ENCODE results near the gene CES4A. TPM values are rescaled to one million over a fixed set of nuclear protein-coding genes. Genes with fewer than 3 reads are reported as not detected.
A peak's percentile ranks its signal among the peaks of the same experiment; 100 is the strongest.

Gene CES4A
- total RNA-seq, 1 donor from 2014 or later = 13.3 TPM

DNA sequence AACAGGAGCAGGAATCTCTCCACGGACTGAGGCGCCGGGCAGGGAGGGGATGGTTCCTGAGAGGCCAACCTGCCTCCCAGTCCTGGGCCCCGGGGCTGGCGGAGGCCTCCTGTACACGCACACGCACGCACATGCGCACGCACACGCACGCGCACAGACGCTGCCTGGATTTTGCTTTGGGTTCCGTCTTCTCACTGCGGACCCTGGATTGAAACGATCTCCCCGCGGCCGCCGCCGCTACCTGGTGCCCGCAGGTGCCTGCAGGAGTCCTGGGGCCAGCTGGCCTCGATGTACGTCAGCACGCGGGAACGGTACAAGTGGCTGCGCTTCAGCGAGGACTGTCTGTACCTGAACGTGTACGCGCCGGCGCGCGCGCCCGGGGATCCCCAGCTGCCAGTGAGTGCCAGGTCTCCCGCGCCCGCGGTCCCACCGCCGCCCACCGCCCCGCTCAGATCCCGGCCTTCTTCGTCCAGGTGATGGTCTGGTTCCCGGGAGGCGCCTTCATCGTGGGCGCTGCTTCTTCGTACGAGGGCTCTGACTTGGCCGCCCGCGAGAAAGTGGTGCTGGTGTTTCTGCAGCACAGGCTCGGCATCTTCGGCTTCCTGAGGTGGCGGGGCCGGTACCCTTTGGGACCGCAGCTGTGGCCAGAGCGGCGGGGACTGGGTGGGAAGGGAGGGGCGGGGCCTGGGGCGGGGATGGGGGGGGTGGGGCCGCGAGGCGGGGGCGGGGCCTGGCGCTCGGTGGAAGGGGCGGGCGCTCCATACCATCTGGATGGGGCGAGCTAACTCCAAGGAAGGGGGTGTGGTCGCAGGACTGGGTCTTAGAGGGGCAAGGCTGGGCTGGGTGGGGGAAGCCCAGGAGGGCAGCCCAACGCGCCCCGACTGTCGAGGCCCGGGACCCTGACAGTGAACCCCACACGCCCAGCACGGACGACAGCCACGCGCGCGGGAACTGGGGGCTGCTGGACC, 12.3 kb downstream of the CES4A start:
- peaks cover 19% of the 10 kb centered on the region for H3K4me1 ChIP-seq
- intact Hi-C loops (cut with DNase I) = no loop called here
- H3K9me3 ChIP-seq = no peaks in the 10 kb centered on the region
- peak; percentile 91 for DNase-seq
- peaks cover 3% of the 10 kb centered on the region for H3K36me3 ChIP-seq
- TF ChIP-seq, protein P1, sequence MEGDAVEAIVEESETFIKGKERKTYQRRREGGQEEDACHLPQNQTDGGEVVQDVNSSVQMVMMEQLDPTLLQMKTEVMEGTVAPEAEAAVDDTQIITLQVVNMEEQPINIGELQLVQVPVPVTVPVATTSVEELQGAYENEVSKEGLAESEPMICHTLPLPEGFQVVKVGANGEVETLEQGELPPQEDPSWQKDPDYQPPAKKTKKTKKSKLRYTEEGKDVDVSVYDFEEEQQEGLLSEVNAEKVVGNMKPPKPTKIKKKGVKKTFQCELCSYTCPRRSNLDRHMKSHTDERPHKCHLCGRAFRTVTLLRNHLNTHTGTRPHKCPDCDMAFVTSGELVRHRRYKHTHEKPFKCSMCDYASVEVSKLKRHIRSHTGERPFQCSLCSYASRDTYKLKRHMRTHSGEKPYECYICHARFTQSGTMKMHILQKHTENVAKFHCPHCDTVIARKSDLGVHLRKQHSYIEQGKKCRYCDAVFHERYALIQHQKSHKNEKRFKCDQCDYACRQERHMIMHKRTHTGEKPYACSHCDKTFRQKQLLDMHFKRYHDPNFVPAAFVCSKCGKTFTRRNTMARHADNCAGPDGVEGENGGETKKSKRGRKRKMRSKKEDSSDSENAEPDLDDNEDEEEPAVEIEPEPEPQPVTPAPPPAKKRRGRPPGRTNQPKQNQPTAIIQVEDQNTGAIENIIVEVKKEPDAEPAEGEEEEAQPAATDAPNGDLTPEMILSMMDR (IDR thresholded peaks at IDR 0.05) = no peak
- ATAC-seq = peak; percentile 75
- peak overlapping the region; percentile 65 for H3K4me3 ChIP-seq
- peak overlapping the region; percentile 71 for H3K27ac ChIP-seq
- no peaks in the 10 kb centered on the region for H3K27me3 ChIP-seq

DNA sequence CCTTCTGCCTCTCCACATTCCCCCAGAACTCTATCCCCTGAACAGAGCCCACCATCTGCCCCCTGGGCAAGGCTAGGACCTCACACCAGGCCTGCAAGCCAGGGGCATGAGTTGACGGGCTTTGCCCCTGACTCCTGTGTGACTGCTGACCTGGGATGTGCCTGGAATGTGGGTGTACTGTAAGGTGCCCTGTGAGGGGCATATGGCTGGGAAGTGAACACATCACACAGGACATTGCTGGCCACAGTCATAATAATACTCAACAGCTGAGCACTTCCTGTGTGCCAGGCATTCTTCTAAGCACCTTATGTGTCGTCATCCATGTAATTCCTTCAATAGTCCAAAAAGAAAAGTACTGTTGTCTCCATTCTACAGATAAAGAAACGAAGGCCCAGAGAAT, 13.3 kb downstream of the CES4A start:
- H3K4me1 ChIP-seq = peaks cover 13% of the 10 kb centered on the region
- H3K27me3 ChIP-seq = no peaks in the 10 kb centered on the region
- H3K4me3 ChIP-seq = no peak overlapping the region
- no peak overlapping the region for H3K27ac ChIP-seq
- intact Hi-C loops (cut with DNase I) = no loop called here
- TF ChIP-seq, protein P1 (IDR thresholded peaks at IDR 0.05) = no peak
- no peak for ATAC-seq
- no peaks in the 10 kb centered on the region for H3K9me3 ChIP-seq
- H3K36me3 ChIP-seq = peaks cover 3% of the 10 kb centered on the region
- DNase-seq = no peak

DNA sequence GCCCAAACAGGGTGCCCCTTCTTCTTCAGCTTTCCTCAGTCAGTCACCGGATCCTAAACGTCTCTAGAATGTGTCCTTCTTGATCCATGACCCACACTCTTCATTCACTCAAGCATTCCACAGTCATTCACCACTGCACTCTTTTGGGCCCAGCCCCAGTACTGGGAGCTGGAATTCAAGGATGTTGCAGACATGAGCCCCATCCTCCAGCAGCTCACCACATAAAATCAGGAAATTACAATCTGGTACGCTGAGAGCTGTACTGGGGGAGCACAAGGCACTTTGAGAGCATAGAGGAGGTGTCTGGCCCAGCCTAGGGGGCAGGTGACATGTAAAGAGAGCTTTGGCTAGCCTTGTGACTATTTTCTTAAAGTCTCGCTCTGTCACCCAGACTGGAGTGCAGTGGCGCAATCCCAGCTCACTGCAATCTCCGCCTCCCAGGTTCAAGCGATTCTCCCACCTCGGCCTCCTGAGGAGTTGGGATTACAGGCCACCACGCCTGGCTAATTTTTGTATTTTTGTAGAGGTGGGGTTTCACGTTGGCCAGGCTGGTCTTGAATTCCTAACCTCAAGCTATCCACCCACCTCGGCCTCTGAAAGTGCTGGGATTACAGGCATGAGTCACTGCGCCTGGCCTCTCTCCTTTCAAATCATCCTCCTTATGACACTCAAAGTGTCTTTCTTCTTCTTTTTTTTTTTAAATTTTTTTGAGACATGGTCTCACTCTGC, 18.7 kb downstream of the CES4A start:
- Histone ChIP-seq H3K27me3 (no peaks in the 10 kb centered on the region), H3K4me1 (no peaks in the 10 kb centered on the region), H3K9me3 (no peaks in the 10 kb centered on the region), H3K4me3 (no peak overlapping the region), H3K36me3 (peaks cover 3% of the 10 kb centered on the region), H3K27ac (no peak overlapping the region)
- ATAC-seq (peak; percentile 50), DNase-seq (no peak)
- TF ChIP-seq, protein P1 (IDR thresholded peaks at IDR 0.05) = no peak
- intact Hi-C loops (cut with DNase I) = no loop called here

DNA sequence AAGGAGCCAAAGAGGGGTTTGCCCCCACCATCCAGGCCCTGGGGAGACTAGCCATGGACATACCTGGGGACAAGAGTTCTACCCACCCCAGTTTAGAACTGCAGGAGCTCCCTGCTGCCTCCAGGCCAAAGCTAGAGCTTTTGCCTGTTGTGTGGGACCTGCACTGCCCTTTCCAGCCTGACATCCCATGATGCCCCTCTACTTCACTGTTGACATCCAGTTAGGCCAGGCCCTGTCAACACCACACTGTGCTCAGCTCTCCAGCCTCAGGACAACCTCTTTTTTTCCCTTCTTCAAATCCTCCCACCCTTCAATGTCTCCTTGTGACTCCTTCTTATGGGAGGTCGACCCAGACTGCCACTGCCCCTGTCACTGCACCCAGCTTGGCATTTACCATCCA, 20.8 kb downstream of the CES4A start:
- H3K27ac ChIP-seq = no peak overlapping the region
- intact Hi-C loops (cut with DNase I) = no loop called here
- no peaks in the 10 kb centered on the region for H3K9me3 ChIP-seq
- TF ChIP-seq, protein P1 (IDR thresholded peaks at IDR 0.05) = no peak
- no peak overlapping the region for H3K4me3 ChIP-seq
- H3K27me3 ChIP-seq = no peaks in the 10 kb centered on the region
- DNase-seq (no peak), ATAC-seq (no peak)
- no peaks in the 10 kb centered on the region for H3K36me3 ChIP-seq
- peaks cover under 1% of the 10 kb centered on the region for H3K4me1 ChIP-seq

DNA sequence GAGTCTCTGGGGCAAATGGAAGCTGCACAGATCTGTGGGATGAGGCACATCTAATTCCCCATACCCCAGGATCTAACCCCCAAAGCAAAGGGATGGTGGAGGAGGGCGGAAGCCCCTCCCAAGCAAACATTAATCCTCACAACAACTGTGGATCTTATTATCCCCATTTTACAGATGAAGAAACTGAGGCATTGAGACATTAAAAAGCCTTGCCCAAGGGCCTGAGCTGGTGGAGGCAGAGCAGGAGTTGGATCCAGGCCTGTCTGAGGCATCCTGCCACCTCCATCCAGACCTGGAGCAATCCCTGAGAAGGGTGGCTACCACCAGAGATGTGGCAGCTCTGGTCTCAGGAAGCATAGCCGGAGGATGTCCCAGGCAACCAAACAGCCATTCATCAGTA, 22.9 kb downstream of the CES4A start:
- Histone ChIP-seq H3K27me3 (no peaks in the 10 kb centered on the region), H3K36me3 (no peaks in the 10 kb centered on the region), H3K27ac (no peak overlapping the region), H3K4me3 (no peak overlapping the region), H3K9me3 (no peaks in the 10 kb centered on the region), H3K4me1 (peaks cover 5% of the 10 kb centered on the region)
- ATAC-seq (no peak), DNase-seq (no peak)
- intact Hi-C loops (cut with DNase I) = no loop called here
- TF ChIP-seq, protein P1 (IDR thresholded peaks at IDR 0.05) = no peak
